GM12878 (cell line): ENCODE results near the gene PACS2. TPM values are rescaled to one million over a fixed set of nuclear protein-coding genes. Genes with fewer than 3 reads are reported as not detected.

Experiments used
- CBX5 ChIP-seq: sonication (generic); IDR thresholded peaks from 2 replicates; pipeline ENCODE4 v1.6.1; 2016; ENCODE audit warnings: low read depth, moderate library complexity, mild to moderate bottlenecking, inconsistent platforms
- EP300 ChIP-seq, 2 experiments: fragments of 150-350 bp in 1 of 2; IDR thresholded peaks; 2 replicates each; pipeline ENCODE4 v1.6.1; 2011 to 2012; ENCODE audit warnings: low read depth in 2 of 2, low read length in 2 of 2, borderline replicate concordance in 1 of 2, improper control_type of control experiment in 1 of 2, inconsistent platforms in 1 of 2; ENCODE audit not compliant: control insufficient read depth in 1 of 2
- HDAC2 ChIP-seq: fragments of 200-600 bp; sonication (generic); IDR thresholded peaks from 2 replicates; pipeline ENCODE4 v1.6.1; 2017
- MYC ChIP-seq: IDR thresholded peaks from 2 replicates; pipeline ENCODE4 v1.6.1; 2011; ENCODE audit warnings: mild to moderate bottlenecking, low read length, moderate library complexity, inconsistent platforms; ENCODE audit not compliant: insufficient read depth, insufficient replicate concordance, insufficient read length, severe bottlenecking
- NFYB ChIP-seq: IDR thresholded peaks from 2 replicates; pipeline ENCODE4 v1.6.1; 2011; ENCODE audit warnings: low read depth, mild to moderate bottlenecking, low read length, improper control_type of control experiment, moderate library complexity; ENCODE audit not compliant: insufficient read depth
- SMARCA5 ChIP-seq: fragments of 450-650 bp; IDR thresholded peaks from 2 replicates; pipeline ENCODE4 v1.6.1; 2017; ENCODE audit warnings: mild to moderate bottlenecking
- SREBF1 ChIP-seq: IDR thresholded peaks from 2 replicates; pipeline ENCODE4 v1.6.1; 2012; ENCODE audit warnings: mild to moderate bottlenecking, low read length
- USF2 ChIP-seq: IDR thresholded peaks from 2 replicates; pipeline ENCODE4 v1.6.1; 2011; ENCODE audit warnings: low read depth, low read length, improper control_type of control experiment, borderline replicate concordance
- ZNF207 ChIP-seq: fragments of 450-650 bp; IDR thresholded peaks from 2 replicates; pipeline ENCODE4 v1.6.1; 2014; ENCODE audit warnings: antibody characterized with exemption, mild to moderate bottlenecking, borderline replicate concordance
- polyA plus RNA-seq, 11 experiments: library from polyadenylated mRNA; depleted of rRNA in 4 of 11; unstranded in 6 of 11; stranded (reverse) in 5 of 11; fragments of >200 nt; fragmentation: Nextera tagmentation in 4 of 11; fragmentation: Illumina TruSeq in 1 of 11; extraction: Ambion mirVana in 4 of 11; extraction: Trizol in 1 of 11; gene quantifications; 1 replicate in 1 of 11; 2 replicates in 10 of 11; pipeline versions ENCODE4 v1.2.1 to v1.2.3, GENCODE V29; 2011 to 2016; ENCODE audit warnings: inconsistent platforms in 2 of 11, missing spikeins in 2 of 11, low read depth in 1 of 11
- total RNA-seq, 4 experiments: library from RNA; depleted of rRNA in 3 of 4; stranded (reverse); fragments of >200 nt in 3 of 4; fragmentation: Illumina TruSeq in 1 of 4; extraction: Trizol in 1 of 4; gene quantifications; 2 replicates each; pipeline versions ENCODE4 v1.2.1 to v1.2.3, GENCODE V29; 2013 to 2021
- TF ChIP-seq, protein P1 (sequence below): fragments of 450-650 bp; IDR thresholded peaks from 2 replicates; pipeline ENCODE4 v1.6.1; 2014; ENCODE audit warnings: mild to moderate bottlenecking
- TF ChIP-seq, protein P2 (sequence below): fragments of 450-650 bp; formaldehyde crosslinking; IDR thresholded peaks from 2 replicates; pipeline ENCODE4 v1.5.0; 2022; ENCODE audit warnings: mild to moderate bottlenecking, missing genetic modification characterization

Gene PACS2
- total and polyA plus RNA-seq, 10 of the 15 experiments (the other 5 are each of a cell fraction or from before 2014, with no cell fraction given): 0.21 to 37.3 (median 9.4) TPM

GRCh38 chr14:105368032-105368417 lies 53.5 kb downstream of the PACS2 start (continued):
- TF ChIP-seq, protein P1, sequence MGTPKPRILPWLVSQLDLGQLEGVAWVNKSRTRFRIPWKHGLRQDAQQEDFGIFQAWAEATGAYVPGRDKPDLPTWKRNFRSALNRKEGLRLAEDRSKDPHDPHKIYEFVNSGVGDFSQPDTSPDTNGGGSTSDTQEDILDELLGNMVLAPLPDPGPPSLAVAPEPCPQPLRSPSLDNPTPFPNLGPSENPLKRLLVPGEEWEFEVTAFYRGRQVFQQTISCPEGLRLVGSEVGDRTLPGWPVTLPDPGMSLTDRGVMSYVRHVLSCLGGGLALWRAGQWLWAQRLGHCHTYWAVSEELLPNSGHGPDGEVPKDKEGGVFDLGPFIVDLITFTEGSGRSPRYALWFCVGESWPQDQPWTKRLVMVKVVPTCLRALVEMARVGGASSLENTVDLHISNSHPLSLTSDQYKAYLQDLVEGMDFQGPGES: no peak
- TF ChIP-seq ZNF207 (no peak), SREBF1 (no peak), USF2 (no peak), MYC (no peak), NFYB (no peak), SMARCA5 (no peak), CBX5 (no peak), EP300 (IDR thresholded peaks at IDR 0.05; ENCODE audit: borderline replicate concordance in 1 of 2, control insufficient read depth in 1 of 2, low read depth in 2 of 2, low read length in 2 of 2) (no peak), HDAC2 (no peak)
- TF ChIP-seq, protein P2, sequence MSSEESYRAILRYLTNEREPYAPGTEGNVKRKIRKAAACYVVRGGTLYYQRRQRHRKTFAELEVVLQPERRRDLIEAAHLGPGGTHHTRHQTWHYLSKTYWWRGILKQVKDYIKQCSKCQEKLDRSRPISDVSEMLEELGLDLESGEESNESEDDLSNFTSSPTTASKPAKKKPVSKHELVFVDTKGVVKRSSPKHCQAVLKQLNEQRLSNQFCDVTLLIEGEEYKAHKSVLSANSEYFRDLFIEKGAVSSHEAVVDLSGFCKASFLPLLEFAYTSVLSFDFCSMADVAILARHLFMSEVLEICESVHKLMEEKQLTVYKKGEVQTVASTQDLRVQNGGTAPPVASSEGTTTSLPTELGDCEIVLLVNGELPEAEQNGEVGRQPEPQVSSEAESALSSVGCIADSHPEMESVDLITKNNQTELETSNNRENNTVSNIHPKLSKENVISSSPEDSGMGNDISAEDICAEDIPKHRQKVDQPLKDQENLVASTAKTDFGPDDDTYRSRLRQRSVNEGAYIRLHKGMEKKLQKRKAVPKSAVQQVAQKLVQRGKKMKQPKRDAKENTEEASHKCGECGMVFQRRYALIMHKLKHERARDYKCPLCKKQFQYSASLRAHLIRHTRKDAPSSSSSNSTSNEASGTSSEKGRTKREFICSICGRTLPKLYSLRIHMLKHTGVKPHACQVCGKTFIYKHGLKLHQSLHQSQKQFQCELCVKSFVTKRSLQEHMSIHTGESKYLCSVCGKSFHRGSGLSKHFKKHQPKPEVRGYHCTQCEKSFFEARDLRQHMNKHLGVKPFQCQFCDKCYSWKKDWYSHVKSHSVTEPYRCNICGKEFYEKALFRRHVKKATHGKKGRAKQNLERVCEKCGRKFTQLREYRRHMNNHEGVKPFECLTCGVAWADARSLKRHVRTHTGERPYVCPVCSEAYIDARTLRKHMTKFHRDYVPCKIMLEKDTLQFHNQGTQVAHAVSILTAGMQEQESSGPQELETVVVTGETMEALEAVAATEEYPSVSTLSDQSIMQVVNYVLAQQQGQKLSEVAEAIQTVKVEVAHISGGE (CRISPR knock-in tag): no peak
